Transverse colon (tissue), 4 donors: Measurements from ENCODE around the gene DCAF6. TPM values are rescaled to one million over a fixed set of nuclear protein-coding genes. Genes with fewer than 3 reads are reported as not detected.

ENCODE experiments used
- DNase-seq: peaks from one replicate; pipeline ENCODE4 v3.0.0-alpha.2; 2019
- H3K27ac ChIP-seq, 4 donors: fragments of 200-600 bp; sonication (generic); 2 replicates each; pipeline ENCODE4 v1.5.1; 2016 to 2018; ENCODE audit warnings: inconsistent platforms in 4 of 4
- H3K27me3 ChIP-seq: fragments of 200-600 bp; sonication (generic); 2 replicates; pipeline ENCODE4 v1.5.1; 2017; ENCODE audit warnings: inconsistent platforms
- H3K36me3 ChIP-seq, 4 donors: fragments of 200-600 bp; sonication (generic); 2 replicates each; pipeline ENCODE4 v1.5.1; 2017 to 2019; ENCODE audit warnings: inconsistent platforms in 4 of 4
- H3K4me1 ChIP-seq, 4 donors: fragments of 200-600 bp; sonication (generic); 2 replicates each; pipeline ENCODE4 v1.5.1; 2017 to 2020; ENCODE audit warnings: inconsistent platforms in 4 of 4
- H3K4me3 ChIP-seq, 4 donors: fragments of 200-600 bp; sonication (generic); 1 replicate in 1 of 4; 2 replicates in 3 of 4; pipeline versions ENCODE4 v1.5.1 to v1.6.1; 2017 to 2019; ENCODE audit warnings: inconsistent platforms in 4 of 4
- H3K9me3 ChIP-seq, 2 donors: fragments of 200-600 bp; sonication (generic); 2 replicates each; pipeline ENCODE4 v1.5.1; 2017 to 2019; ENCODE audit warnings: inconsistent platforms in 2 of 2
- EP300 ChIP-seq: sonication (generic); formaldehyde crosslinking; IDR thresholded peaks from one replicate; pipeline ENCODE4 v1.6.1; 2017; ENCODE audit warnings: antibody characterized with exemption, low read depth
- POLR2A ChIP-seq: fragments of 450-650 bp; IDR thresholded peaks from one replicate; pipeline ENCODE4 v1.6.1; 2016; ENCODE audit warnings: antibody characterized with exemption, mild to moderate bottlenecking, moderate library complexity
- POLR2AphosphoS5 ChIP-seq, 3 donors: sonication (generic); formaldehyde crosslinking; IDR thresholded peaks; one replicate each; pipeline ENCODE4 v1.6.1; 2016; ENCODE audit warnings: antibody characterized with exemption in 3 of 3
- WGBS, 2 donors: methylation state at CpG; one replicate each; pipeline ENCODE4 v1.1.5; 2018; ENCODE audit warnings: low coverage in 1 of 2; 5-methylcytosine and 5-hydroxymethylcytosine counted together
- in situ Hi-C, 4 donors: fragments of 200-750 bp; cut with MboI; loops; one replicate each; pipeline versions ENCODE4 v1.15.0 to v1.15.1; 2017; ENCODE audit warnings: low sequenced_read_pairs in 3 of 4, low pct_ligation_motif_present in 1 of 4, low pct_unique_long_range_greater_than_20kb in 1 of 4
- intact Hi-C: fragments of 100-400 bp; cut with DNase I; formaldehyde crosslinking; loops from one replicate; pipeline ENCODE4 v1.15.1; 2023; ENCODE audit warnings: low total_unique reads
- total RNA-seq, 4 donors: library from RNA; depleted of rRNA; stranded (reverse); fragments of >200 nt; gene quantifications; one replicate each; pipeline ENCODE4 v1.1.0, GENCODE V29; 2016
- TF ChIP-seq, protein P1 (sequence below), 5 experiments: fragments of 200-600 bp in 3 of 5; fragments of 450-650 bp in 2 of 5; sonication (generic) in 3 of 5; IDR thresholded peaks; 1 replicate in 2 of 5; 2 replicates in 3 of 5; pipeline ENCODE4 v1.5.1; 2016 to 2017; ENCODE audit warnings: antibody characterized with exemption in 5 of 5, inconsistent platforms in 3 of 5, mild to moderate bottlenecking in 2 of 5, moderate library complexity in 1 of 5

The DCAF6 gene
- total RNA-seq, 4 donors from 2014 or later: 59.5 to 173 (median 93.4) TPM

DNA sequence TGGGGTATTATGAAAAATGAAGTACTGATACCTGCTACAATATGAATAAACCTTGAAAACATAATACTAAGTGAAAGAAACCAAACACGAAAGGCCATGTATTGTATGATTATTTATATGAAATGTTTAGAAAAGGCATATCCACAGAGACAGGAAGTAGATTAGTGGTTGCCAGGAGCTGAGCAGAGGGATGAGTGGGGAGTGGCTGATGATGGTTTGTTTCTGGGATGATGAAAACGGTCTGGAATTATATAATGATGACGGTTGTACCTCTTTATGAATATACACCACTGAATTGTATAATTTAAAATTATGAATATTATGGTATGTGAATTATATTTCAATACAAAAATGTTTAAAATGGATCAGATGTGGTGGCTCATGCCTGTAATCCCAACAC, 64.2 kb downstream of the DCAF6 start:
- no peaks in the 10 kb centered on the region for H3K4me1 ChIP-seq
- no peak for TF ChIP-seq EP300
- no peak for DNase-seq
- no peak overlapping the region for H3K27ac ChIP-seq
- no peaks in the 10 kb centered on the region for H3K9me3 ChIP-seq
- in situ Hi-C loops (no loop called here), intact Hi-C loops (no loop called here)
- 80 to 85% methylated on average over 3 of the region's 3 CpGs for WGBS, 2 donors
- H3K27me3 ChIP-seq: no peaks in the 10 kb centered on the region
- peaks cover 0 to 21% (median 3%) of the 10 kb centered on the region in 4 donors for H3K36me3 ChIP-seq
- no peak overlapping the region for H3K4me3 ChIP-seq

DNA sequence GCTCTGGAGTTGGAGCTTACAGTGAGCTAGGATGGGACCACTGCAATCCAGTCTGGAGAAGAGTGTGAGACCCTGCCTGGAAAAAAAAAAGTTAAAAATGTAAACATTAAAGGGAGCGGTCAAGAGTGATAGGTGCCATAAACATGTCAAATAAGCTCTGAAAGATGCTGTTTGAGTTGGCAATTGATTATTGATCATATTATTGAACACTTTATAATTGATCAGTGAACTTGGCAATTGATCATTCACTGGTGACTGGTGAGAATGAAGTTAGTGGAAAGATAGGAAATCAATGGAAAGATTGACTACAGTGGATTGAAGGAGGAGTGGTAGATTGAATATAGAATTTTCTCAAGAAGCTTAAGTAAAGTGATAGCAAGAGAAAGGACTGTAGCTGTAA, 64.7 kb downstream of the DCAF6 start:
- in situ Hi-C loops (no loop called here), intact Hi-C loops (no loop called here)
- TF ChIP-seq EP300 (no peak), POLR2A (no peak), POLR2AphosphoS5 (IDR thresholded peaks at IDR 0.05) (no peak)
- TF ChIP-seq, protein P1, sequence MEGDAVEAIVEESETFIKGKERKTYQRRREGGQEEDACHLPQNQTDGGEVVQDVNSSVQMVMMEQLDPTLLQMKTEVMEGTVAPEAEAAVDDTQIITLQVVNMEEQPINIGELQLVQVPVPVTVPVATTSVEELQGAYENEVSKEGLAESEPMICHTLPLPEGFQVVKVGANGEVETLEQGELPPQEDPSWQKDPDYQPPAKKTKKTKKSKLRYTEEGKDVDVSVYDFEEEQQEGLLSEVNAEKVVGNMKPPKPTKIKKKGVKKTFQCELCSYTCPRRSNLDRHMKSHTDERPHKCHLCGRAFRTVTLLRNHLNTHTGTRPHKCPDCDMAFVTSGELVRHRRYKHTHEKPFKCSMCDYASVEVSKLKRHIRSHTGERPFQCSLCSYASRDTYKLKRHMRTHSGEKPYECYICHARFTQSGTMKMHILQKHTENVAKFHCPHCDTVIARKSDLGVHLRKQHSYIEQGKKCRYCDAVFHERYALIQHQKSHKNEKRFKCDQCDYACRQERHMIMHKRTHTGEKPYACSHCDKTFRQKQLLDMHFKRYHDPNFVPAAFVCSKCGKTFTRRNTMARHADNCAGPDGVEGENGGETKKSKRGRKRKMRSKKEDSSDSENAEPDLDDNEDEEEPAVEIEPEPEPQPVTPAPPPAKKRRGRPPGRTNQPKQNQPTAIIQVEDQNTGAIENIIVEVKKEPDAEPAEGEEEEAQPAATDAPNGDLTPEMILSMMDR (IDR thresholded peaks at IDR 0.05): no peak
- Histone ChIP-seq H3K36me3 (peaks cover 0 to 22% (median 3%) of the 10 kb centered on the region in 4 donors), H3K27me3 (no peaks in the 10 kb centered on the region), H3K9me3 (no peaks in the 10 kb centered on the region), H3K27ac (no peak overlapping the region), H3K4me1 (no peaks in the 10 kb centered on the region), H3K4me3 (no peak overlapping the region)
- DNase-seq: no peak
- 78 to 94% methylated on average over 1 of the region's 1 CpG for WGBS, 2 donors

DNA sequence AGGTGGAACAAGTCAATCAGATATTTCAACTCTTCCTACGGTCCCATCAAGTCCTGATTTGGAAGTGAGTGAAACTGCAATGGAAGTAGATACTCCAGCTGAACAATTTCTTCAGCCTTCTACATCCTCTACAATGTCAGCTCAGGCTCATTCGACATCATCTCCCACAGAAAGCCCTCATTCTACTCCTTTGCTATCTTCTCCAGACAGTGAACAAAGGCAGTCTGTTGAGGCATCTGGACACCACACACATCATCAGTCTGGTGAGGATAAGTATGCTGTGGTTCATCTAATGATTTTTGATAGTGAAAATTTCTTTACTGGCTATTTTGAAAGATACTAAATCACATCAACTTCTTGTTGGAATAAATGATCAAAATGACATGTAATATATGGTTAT, 68.0 kb downstream of the DCAF6 start:
- intact Hi-C loops: no loop called here
- H3K27me3 ChIP-seq: no peaks in the 10 kb centered on the region
- TF ChIP-seq, protein P1 (IDR thresholded peaks at IDR 0.05): no peak
- TF ChIP-seq POLR2AphosphoS5 (IDR thresholded peaks at IDR 0.05) (no peak), POLR2A (no peak), EP300 (no peak)
- H3K4me1 ChIP-seq: peaks cover 0 to 5% (median 0%) of the 10 kb centered on the region in 4 donors
- H3K9me3 ChIP-seq: no peaks in the 10 kb centered on the region
- no peak overlapping the region for H3K4me3 ChIP-seq
- H3K36me3 ChIP-seq: peaks cover 0 to 28% (median 3%) of the 10 kb centered on the region in 4 donors
- no peak for DNase-seq
- in situ Hi-C loops: no loop called here
- WGBS, 2 donors: 96 to 100% methylated on average over 1 to 2 of the region's 2 CpGs
- H3K27ac ChIP-seq: no peak overlapping the region

DNA sequence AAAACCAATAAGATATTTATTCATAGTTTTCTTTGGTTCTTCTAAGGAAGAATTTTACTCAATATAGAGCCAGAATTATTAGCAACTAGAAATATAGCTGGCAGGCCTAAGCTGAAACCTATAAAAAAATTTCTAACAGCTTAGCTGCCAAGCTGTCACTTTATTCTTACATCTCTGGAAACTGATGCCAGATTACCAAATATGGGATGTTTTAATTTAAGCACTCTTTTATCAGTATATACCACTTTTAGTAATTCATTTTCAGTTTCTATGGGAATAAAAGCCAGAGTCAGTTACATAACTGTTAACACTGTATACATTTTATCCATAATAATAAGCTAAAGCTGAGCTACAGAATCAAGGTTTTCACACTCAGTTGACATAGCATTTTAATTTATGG, 69.0 kb downstream of the DCAF6 start:
- DNase-seq: no peak
- Histone ChIP-seq H3K27me3 (no peaks in the 10 kb centered on the region), H3K4me3 (no peak overlapping the region), H3K36me3 (peaks cover 0 to 28% (median 3%) of the 10 kb centered on the region in 4 donors), H3K9me3 (no peaks in the 10 kb centered on the region), H3K27ac (no peak overlapping the region), H3K4me1 (peaks cover 0 to 5% (median 0%) of the 10 kb centered on the region in 4 donors)
- TF ChIP-seq POLR2AphosphoS5 (IDR thresholded peaks at IDR 0.05) (no peak), POLR2A (no peak), EP300 (no peak)
- TF ChIP-seq, protein P1 (IDR thresholded peaks at IDR 0.05): no peak
- in situ Hi-C loops: no loop called here
- intact Hi-C loops: no loop called here

DNA sequence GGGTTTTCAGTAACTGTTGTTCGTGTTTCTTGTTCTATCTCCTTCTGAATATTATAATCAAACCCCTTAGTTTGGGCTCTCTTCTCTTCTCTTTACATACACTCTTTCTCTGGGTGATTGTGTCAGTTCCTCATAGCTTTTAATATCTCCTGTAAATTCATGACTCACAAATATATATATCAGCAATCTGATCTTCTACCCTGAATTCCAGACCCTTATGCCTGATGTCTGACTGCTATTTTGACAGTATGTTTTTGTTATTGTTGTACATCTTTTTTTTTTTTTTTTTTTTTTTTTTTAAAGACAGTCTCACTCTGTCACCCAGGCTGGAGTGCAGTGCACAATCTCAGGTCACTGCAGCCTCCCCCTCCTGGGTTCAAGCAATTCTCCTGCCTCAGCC, 71.2 kb downstream of the DCAF6 start:
- no peaks in the 10 kb centered on the region for H3K27me3 ChIP-seq
- TF ChIP-seq POLR2A: no peak
- no peak for TF ChIP-seq EP300
- TF ChIP-seq POLR2AphosphoS5 (IDR thresholded peaks at IDR 0.05): no peak
- TF ChIP-seq, protein P1 (IDR thresholded peaks at IDR 0.05): no peak
- peaks cover 0 to 5% (median 0%) of the 10 kb centered on the region in 4 donors for H3K4me1 ChIP-seq
- in situ Hi-C loops (no loop called here), intact Hi-C loops (no loop called here)
- H3K27ac ChIP-seq: no peak overlapping the region
- no peak for DNase-seq
- H3K9me3 ChIP-seq: no peaks in the 10 kb centered on the region
- H3K4me3 ChIP-seq: no peak overlapping the region
- peaks cover 0 to 27% (median 4%) of the 10 kb centered on the region in 4 donors for H3K36me3 ChIP-seq
- 100% methylated on average over 1 of the region's 1 CpG for WGBS, 2 donors
